ENCODE results near the gene RNF4. TPM values are rescaled to one million over a fixed set of nuclear protein-coding genes. Genes with fewer than 3 reads are reported as not detected.
A peak's percentile ranks its signal among the peaks of the same experiment; 100 is the strongest.

RNF4 gene
- total RNA-seq, 1 donor from 2014 or later, result 77.2 TPM

GRCh38 chr4:2483237-2483636 lies 14.3 kb downstream of the RNF4 start:
- Mint-ChIP-seq H3K4me3 (ENCODE audit: unreplicated experiment) (no peak overlapping the region), H3K27ac (ENCODE audit: unreplicated experiment) (no peak overlapping the region), H3K9me3 (ENCODE audit: unreplicated experiment) (no peaks in the 10 kb centered on the region), H3K4me1 (ENCODE audit: low read depth, unreplicated experiment) (peaks cover 21% of the 10 kb centered on the region), H3K36me3 (ENCODE audit: low read depth, unreplicated experiment) (peaks cover 6% of the 10 kb centered on the region), H3K27me3 (ENCODE audit: low read depth, unreplicated experiment) (no peaks in the 10 kb centered on the region)
- TF ChIP-seq CTCF (IDR thresholded peaks at IDR 0.05; ENCODE audit: insufficient read depth, low read depth, low read length), result no peak
- TF ChIP-seq EZH2 (IDR thresholded peaks at IDR 0.05; ENCODE audit: insufficient read depth, low read length), result no peak
- H3K4me1 ChIP-seq (ENCODE audit: insufficient read depth, low read length), result peaks cover 19% of the 10 kb centered on the region
- H3K79me2 ChIP-seq (ENCODE audit: insufficient read depth, low read length), result peaks cover 99% of the 10 kb centered on the region
- no peak overlapping the region for H3K4me3 ChIP-seq (ENCODE audit: insufficient read depth, low read depth, low read length)
- no peak overlapping the region for H3K9ac ChIP-seq (ENCODE audit: low read length)
- H3K36me3 ChIP-seq (ENCODE audit: insufficient read depth, low read length), result no peaks in the 10 kb centered on the region
- DNase-seq (ENCODE audit: low read depth) (no peak), FAIRE-seq (no peak)
- H3K9me3 ChIP-seq (ENCODE audit: insufficient read depth, low read depth, low read length), result no peaks in the 10 kb centered on the region
- H3K27me3 ChIP-seq (ENCODE audit: insufficient read depth, low read length), result no peaks in the 10 kb centered on the region
- no peak overlapping the region for H3K27ac ChIP-seq (ENCODE audit: low read depth, low read length)
- H3K4me2 ChIP-seq (ENCODE audit: low read length), result peak overlapping the region; percentile 34
- peaks cover 95% of the 10 kb centered on the region for H4K20me1 ChIP-seq (ENCODE audit: insufficient read depth, low read length)
- no peak overlapping the region for H2AFZ ChIP-seq (ENCODE audit: low read depth, low read length)

- H3K36me3 ChIP-seq (ENCODE audit: insufficient read depth, low read length), result no peaks in the 10 kb centered on the region
- peaks cover 19% of the 10 kb centered on the region for H3K4me1 ChIP-seq (ENCODE audit: insufficient read depth, low read length)
- DNase-seq (ENCODE audit: low read depth) (no peak), FAIRE-seq (no peak)
- H3K9ac ChIP-seq (ENCODE audit: low read length), result no peak overlapping the region
- H4K20me1 ChIP-seq (ENCODE audit: insufficient read depth, low read length), result peaks cover 95% of the 10 kb centered on the region
- Mint-ChIP-seq H3K27ac (ENCODE audit: unreplicated experiment) (no peak overlapping the region), H3K4me1 (ENCODE audit: low read depth, unreplicated experiment) (peaks cover 18% of the 10 kb centered on the region), H3K4me3 (ENCODE audit: unreplicated experiment) (no peak overlapping the region), H3K27me3 (ENCODE audit: low read depth, unreplicated experiment) (no peaks in the 10 kb centered on the region), H3K9me3 (ENCODE audit: unreplicated experiment) (no peaks in the 10 kb centered on the region), H3K36me3 (ENCODE audit: low read depth, unreplicated experiment) (peaks cover 6% of the 10 kb centered on the region)
- no peaks in the 10 kb centered on the region for H3K9me3 ChIP-seq (ENCODE audit: insufficient read depth, low read depth, low read length)
- no peak overlapping the region for H2AFZ ChIP-seq (ENCODE audit: low read depth, low read length)
- H3K4me3 ChIP-seq (ENCODE audit: insufficient read depth, low read depth, low read length), result no peak overlapping the region
- no peak overlapping the region for H3K4me2 ChIP-seq (ENCODE audit: low read length)
- no peak for TF ChIP-seq CTCF (IDR thresholded peaks at IDR 0.05; ENCODE audit: insufficient read depth, low read depth, low read length)
- no peak for TF ChIP-seq EZH2 (IDR thresholded peaks at IDR 0.05; ENCODE audit: insufficient read depth, low read length)
- no peaks in the 10 kb centered on the region for H3K27me3 ChIP-seq (ENCODE audit: insufficient read depth, low read length)
- H3K27ac ChIP-seq (ENCODE audit: low read depth, low read length), result no peak overlapping the region
- peaks cover 99% of the 10 kb centered on the region for H3K79me2 ChIP-seq (ENCODE audit: insufficient read depth, low read length)
Measured at GRCh38 chr4:2484185-2484584, 15.3 kb downstream of the RNF4 start.

DNA sequence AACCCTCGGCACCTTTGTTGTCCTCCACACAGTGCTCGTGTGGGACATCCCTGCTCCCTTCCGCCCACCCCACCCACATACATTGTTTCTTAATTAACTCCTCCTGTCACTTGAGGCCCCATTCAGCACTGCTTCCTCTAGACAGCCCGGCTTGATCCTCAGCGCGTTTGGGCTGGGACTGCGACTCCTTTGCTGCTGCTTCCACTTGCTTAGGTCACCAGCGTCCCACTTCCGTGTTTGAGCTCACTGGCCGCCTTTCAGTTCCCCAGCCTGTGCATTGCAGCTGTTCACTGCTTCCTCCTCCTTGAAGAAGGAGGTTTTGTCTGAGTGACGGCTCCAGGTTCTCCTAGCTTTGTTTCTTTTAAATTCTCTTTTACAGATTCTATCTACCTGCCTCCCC lies 16.1 kb downstream of the RNF4 start:
- DNase-seq (ENCODE audit: low read depth) (no peak), FAIRE-seq (no peak)
- H3K4me2 ChIP-seq (ENCODE audit: low read length), result peak overlapping the region; percentile 48
- no peaks in the 10 kb centered on the region for H3K9me3 ChIP-seq (ENCODE audit: insufficient read depth, low read depth, low read length)
- Mint-ChIP-seq H3K27ac (ENCODE audit: unreplicated experiment) (peak overlapping the region; percentile 70), H3K9me3 (ENCODE audit: unreplicated experiment) (no peaks in the 10 kb centered on the region), H3K4me3 (ENCODE audit: unreplicated experiment) (peak overlapping the region; percentile 68), H3K4me1 (ENCODE audit: low read depth, unreplicated experiment) (peaks cover 19% of the 10 kb centered on the region), H3K36me3 (ENCODE audit: low read depth, unreplicated experiment) (peaks cover 13% of the 10 kb centered on the region), H3K27me3 (ENCODE audit: low read depth, unreplicated experiment) (no peaks in the 10 kb centered on the region)
- no peak overlapping the region for H3K27ac ChIP-seq (ENCODE audit: low read depth, low read length)
- no peaks in the 10 kb centered on the region for H3K27me3 ChIP-seq (ENCODE audit: insufficient read depth, low read length)
- peaks cover 19% of the 10 kb centered on the region for H3K4me1 ChIP-seq (ENCODE audit: insufficient read depth, low read length)
- H4K20me1 ChIP-seq (ENCODE audit: insufficient read depth, low read length), result peaks cover 95% of the 10 kb centered on the region
- H3K9ac ChIP-seq (ENCODE audit: low read length), result no peak overlapping the region
- no peaks in the 10 kb centered on the region for H3K36me3 ChIP-seq (ENCODE audit: insufficient read depth, low read length)
- TF ChIP-seq EZH2 (IDR thresholded peaks at IDR 0.05; ENCODE audit: insufficient read depth, low read length) (no peak), CTCF (IDR thresholded peaks at IDR 0.05; ENCODE audit: insufficient read depth, low read depth, low read length) (no peak)
- H2AFZ ChIP-seq (ENCODE audit: low read depth, low read length), result no peak overlapping the region
- no peak overlapping the region for H3K4me3 ChIP-seq (ENCODE audit: insufficient read depth, low read depth, low read length)
- H3K79me2 ChIP-seq (ENCODE audit: insufficient read depth, low read length), result peaks cover 99% of the 10 kb centered on the region
